Panc1 (cell line): ENCODE data around the gene MLLT3.

Experiments used
- CTCF ChIP-seq: fragments of 450-650 bp; IDR thresholded peaks from 2 replicates; pipeline ENCODE4 v1.5.1; 2017; ENCODE audit warnings: mild to moderate bottlenecking
- POLR2AphosphoS5 ChIP-seq: IDR thresholded peaks from 2 replicates; pipeline ENCODE4 v1.6.1; 2012; ENCODE audit warnings: mild to moderate bottlenecking, low read depth, low read length, moderate library complexity
- SIN3A ChIP-seq: IDR thresholded peaks from 2 replicates; pipeline ENCODE4 v1.6.1; 2012; ENCODE audit warnings: low read depth, mild to moderate bottlenecking, low read length, moderate library complexity, borderline replicate concordance; ENCODE audit not compliant: insufficient read depth
- TCF7L2 ChIP-seq: IDR thresholded peaks from 2 replicates; pipeline ENCODE4 v1.6.1; 2011; ENCODE audit warnings: mild to moderate bottlenecking, low read depth, low read length, inconsistent platforms
- TF ChIP-seq, protein P1 (sequence below), 2 experiments: IDR thresholded peaks; 2 replicates each; pipeline ENCODE4 v1.6.1; 2011 to 2012; ENCODE audit warnings: low read depth in 2 of 2, control low read depth in 1 of 2, low read length in 1 of 2, mild to moderate bottlenecking in 1 of 2, moderate library complexity in 1 of 2; ENCODE audit not compliant: insufficient read depth in 1 of 2

- TF ChIP-seq CTCF (no peak), SIN3A (no peak), POLR2AphosphoS5 (no peak), TCF7L2 (no peak)
- TF ChIP-seq, protein P1, sequence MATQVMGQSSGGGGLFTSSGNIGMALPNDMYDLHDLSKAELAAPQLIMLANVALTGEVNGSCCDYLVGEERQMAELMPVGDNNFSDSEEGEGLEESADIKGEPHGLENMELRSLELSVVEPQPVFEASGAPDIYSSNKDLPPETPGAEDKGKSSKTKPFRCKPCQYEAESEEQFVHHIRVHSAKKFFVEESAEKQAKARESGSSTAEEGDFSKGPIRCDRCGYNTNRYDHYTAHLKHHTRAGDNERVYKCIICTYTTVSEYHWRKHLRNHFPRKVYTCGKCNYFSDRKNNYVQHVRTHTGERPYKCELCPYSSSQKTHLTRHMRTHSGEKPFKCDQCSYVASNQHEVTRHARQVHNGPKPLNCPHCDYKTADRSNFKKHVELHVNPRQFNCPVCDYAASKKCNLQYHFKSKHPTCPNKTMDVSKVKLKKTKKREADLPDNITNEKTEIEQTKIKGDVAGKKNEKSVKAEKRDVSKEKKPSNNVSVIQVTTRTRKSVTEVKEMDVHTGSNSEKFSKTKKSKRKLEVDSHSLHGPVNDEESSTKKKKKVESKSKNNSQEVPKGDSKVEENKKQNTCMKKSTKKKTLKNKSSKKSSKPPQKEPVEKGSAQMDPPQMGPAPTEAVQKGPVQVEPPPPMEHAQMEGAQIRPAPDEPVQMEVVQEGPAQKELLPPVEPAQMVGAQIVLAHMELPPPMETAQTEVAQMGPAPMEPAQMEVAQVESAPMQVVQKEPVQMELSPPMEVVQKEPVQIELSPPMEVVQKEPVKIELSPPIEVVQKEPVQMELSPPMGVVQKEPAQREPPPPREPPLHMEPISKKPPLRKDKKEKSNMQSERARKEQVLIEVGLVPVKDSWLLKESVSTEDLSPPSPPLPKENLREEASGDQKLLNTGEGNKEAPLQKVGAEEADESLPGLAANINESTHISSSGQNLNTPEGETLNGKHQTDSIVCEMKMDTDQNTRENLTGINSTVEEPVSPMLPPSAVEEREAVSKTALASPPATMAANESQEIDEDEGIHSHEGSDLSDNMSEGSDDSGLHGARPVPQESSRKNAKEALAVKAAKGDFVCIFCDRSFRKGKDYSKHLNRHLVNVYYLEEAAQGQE (IDR thresholded peaks at IDR 0.05; ENCODE audit: insufficient read depth in 1 of 2, low read depth in 2 of 2, low read length in 1 of 2): no peak
Measured at GRCh38 chr9:20511686-20512085, 110.6 kb downstream of the MLLT3 start.
